Stimulated activated CD8-positive, alpha-beta memory T cell treated with anti-CD3 and anti-CD28 coated beads, Interleukin-4, amount 100 ng/mL, for 1 hour (primary cell): Measurements from ENCODE around the gene ATP8A2.

Experiments
- DNase-seq, 2 donors: peaks; one replicate each; pipeline ENCODE4 v3.0.0-alpha.2; 2020; ENCODE audit warnings: low read depth in 2 of 2, low spot score in 1 of 2

Gene ATP8A2

DNA sequence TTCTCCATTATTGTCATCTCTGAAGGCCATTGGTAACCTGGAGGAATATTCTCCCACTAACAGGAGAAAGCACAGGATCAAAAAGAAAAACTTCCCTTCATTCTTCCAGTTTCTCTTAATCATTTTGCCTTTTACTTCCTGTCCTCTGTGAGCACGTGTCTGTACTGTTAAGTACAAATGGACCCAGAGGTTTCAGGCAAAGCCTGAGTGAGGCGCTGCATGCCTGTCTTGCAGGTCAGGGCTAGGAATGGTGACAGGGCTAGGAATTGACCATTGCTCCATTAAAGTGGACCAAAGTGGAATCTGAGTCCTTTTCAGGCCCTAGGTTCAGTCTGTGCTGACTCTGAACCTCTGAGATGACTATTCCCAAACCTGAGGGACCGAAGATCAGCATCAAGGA, 353.3 kb downstream of the ATP8A2 start:
- DNase-seq, result no peak

DNA sequence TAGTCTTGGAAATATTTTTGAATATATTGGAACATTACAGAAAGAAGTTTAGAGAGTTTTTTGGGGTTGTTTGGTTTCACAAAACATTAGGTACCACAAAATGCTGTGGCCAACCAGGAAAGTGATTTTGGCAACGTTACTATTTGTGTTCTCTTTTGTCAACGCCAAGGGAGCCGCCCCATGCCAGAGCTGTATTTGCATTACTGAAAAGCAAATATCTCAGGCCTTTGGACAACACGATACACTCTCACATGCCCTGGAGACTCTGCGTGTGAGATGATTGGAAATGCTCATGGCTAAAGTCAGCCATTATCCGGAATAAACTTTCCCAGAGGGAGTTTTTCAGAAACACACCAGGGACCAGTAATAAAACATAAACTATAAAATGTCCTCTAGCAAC, 355.5 kb downstream of the ATP8A2 start:
- DNase-seq, result no peak

DNA sequence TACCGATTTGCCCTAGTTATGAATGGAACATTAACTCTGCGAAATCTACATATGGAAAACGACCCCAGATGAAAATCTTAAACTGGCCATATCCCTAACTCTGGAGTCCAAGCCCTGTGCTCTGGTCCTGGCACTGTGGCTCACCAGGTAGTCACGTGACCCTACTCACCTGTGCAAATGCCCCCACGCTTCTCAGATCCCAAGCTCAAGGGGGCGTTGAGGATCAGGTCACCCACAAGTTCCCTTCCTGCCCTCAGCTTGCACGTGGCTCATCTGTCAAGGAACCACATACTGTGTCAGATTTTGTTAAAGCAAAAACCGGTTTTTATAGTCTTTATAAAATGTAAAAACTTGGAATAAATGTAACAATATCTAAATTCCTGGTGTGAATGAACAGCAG, 356.0 kb downstream of the ATP8A2 start:
- DNase-seq, result no peak

DNA sequence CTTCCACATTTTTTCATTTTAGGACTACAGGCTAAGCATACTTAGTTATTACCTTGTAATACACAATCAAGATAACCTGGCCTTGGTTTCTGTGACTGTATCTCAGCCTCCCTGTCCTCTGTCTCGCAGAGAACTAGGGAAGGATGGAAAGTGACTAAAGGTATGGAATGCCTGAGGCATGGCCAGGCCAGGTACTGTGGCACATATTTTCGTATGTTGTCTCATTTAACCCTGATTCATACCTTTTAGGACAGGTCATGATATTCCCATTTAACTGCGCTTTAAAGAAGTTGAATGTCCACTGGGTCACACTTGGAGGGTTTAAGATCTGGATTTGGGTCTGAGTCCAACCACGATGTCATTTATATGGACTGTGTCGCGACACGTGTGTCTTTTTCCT, 357.4 kb downstream of the ATP8A2 start:
- no peak for DNase-seq

DNA sequence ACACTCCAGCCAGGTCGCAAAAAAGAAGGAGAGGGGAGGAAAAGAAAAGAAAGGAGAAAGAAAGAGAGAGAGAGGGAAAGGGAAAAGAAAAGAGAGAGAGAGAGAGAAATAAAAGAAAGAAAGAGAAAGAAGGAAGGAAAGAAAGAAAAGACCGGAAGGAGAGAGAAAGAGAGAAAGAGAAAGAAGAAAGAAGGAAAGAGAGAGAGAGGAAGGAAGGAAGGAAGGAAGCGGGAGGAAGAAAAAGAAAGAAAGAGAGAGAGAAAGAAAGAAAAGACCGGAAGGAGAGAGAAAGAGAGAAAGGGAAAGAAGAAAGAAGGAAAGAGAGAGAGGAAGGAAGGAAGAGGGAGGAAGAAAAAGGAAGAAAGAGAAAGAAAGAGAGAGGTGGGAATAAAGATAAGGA, 359.3 kb downstream of the ATP8A2 start:
- DNase-seq, result no peak

DNA sequence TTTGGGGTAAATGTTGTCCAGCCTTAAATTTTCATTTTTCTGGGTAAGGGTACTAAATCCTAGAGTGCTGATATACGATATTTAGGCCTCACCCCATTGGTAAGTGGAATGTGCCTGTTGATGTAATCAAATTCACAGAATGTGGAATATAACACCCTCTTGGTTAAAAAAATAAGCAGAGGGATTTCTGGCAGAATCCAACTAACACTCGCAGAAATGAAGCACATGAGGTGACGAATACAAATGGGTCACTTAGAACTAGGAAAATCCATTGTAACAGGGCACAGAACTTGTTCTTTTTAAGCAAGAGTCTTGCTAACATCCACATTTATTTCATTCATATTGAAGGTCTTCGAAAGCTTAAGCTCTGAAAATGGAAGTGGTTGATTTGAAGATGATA, 359.8 kb downstream of the ATP8A2 start:
- no peak for DNase-seq

DNA sequence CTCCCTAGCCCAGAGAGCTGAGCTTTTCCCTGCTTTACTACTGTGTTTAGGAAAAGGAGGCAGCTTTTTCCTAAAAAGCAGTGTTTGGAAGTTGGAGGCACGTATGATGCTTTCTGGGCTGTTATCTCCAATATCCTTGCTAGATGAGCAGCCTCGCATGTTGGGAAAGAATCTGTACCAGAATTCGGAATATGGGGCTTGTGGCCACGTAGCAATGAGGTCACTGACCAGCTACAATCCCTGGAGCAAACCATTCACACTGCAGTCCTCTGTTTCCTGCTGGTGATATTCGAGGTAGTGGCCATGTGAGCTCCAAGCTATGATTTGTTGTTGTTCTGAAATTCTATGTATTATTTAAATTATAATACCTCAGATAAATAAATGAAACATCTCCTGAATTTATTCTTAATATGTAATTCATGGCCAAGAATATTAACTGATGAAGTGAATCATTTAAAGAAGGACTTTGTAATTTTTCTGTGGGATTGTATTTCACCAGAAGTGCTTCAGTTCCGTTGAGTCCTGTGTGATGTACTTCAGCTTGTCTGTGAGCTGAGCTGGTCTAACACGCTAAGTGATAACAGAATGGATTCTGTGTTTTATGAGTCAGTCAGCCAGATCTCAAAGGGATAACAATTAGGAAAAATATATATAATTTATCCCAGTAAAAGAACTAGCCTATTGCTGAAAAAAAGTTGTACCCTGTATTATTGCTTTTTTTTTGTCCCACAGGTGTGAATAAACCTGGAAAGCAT, 360.5 kb downstream of the ATP8A2 start:
- no peak for DNase-seq

DNA sequence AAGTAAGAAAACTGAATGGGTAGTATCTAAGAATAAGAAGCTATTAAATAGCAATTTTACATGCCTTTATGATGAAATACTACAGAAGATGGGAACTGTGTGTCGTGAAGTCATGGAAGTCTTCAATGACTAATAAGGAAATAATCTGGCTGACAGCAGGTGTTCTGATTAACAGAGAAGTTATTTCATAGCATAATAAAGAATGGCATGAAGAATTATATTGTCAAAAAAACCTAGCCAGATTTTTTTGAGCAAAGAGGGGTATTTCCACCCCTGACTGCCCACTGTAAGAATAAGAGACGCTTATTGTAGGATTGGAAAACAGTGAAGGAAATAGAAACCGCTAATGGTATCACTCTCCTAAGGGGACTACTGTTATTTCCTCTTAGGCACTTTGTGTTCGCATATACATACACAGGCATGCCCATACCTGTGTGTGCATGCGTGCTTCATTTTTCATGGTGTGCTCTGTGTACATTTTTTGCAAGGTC, 361.3 kb downstream of the ATP8A2 start:
- DNase-seq, result no peak

DNA sequence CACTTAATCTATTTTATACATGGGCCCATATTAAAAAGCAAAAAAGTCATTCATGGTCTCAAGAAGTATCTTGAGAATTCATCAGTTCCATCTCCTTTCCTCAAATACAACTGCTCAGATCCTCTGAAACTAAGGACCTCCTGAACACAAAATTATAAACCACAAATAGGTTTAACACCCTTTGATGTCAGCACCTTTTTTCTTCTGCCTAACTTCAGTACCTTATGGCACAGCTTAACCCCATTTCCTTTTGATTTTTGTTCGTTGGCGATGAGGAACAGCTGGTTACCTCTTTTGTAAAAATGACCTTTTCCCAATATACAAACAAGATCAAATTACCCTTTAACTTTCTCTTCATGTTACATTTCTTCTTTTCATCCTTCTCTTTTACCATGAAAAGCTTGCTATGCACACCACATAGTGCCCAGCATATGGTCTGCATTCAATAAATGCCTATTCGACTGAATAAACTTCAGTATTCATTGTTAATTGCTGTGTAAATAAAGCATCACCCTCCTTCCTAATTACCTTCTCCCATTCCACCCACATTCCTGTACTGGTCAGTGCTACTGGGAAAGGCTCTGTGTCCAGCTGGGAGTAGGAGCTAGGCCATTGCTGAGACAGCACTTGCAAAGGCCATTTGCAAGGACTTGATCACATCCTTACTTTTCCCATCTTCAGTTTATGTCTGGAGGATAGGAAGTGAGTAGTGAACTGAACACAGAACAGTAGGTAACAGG, 362.1 kb downstream of the ATP8A2 start:
- DNase-seq, result no peak

DNA sequence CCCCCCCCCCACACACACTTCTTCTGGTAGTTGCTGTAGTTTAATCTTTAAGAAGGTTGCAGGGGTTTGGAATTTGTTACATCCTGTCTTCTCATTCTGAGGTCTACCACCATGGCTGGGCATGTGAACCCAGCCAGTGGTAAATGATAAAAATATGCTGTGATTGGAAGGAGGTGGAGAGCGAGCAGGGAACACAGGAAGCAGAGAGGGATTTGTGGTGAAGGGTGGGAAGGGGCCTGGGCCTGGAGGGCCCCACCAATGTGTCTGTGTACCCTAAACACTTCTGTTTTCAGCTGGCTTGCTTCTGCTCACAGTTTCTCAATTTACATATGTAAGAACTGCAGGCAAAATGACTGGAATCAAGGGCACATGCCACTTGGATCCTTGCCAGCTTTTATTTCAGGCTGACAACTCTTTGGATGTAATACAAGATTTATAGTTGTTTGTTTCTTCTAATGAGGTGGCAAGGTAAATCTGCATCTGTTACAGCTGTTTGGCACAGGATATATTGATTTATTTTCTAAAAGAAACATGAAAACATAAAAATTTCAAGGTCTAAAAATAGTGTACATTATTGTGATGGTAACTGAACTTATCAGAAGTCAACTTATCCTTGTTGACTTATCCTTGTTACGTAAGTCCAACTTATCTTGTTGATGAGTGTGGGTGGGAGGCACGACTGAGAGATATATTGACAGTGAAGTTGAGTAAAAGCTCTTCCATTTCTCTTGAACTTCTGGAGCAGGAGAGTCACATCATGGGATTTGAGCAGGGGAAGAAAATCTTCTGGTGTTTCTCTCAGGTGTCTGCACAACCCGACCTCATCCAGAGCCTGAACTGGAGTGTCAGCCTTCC, 366.8 kb downstream of the ATP8A2 start:
- DNase-seq, result no peak

DNA sequence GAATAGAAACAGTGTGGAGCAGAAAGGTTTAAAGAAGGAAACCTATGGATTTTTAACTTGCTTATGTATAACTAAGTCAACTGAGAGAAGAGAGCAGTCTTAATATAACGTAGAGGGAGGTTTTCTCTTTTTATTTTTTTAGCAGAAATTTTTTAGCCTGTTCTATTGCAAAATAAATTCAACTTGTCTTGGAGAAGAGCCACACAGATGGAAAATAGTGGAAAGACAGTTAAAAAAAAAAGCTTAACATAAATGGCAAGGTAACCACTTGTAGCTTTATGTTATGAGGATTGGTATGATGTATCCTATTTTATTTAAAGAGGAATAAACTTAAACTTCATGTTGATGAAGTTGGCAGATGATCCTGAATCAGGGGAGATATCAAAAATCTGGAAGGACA, 367.6 kb downstream of the ATP8A2 start:
- no peak for DNase-seq

DNA sequence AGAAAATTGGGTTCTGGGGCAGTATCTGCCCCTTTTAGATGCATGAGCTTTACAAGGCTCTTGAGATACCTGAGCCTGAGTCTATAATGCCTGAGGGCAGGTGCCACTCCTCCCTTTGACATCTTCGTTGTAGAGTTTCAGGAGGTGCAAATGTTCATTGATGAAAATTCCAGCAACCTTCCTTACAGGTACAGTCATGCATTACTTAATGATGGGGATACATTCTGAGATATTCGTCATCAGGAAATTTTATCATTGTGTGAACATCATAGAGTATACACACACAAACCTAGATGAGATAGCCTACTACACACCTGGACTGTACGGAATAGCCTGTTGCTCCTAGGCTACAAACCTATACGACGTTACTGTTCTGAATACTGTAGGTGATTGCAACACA, 370.0 kb downstream of the ATP8A2 start:
- no peak for DNase-seq

DNA sequence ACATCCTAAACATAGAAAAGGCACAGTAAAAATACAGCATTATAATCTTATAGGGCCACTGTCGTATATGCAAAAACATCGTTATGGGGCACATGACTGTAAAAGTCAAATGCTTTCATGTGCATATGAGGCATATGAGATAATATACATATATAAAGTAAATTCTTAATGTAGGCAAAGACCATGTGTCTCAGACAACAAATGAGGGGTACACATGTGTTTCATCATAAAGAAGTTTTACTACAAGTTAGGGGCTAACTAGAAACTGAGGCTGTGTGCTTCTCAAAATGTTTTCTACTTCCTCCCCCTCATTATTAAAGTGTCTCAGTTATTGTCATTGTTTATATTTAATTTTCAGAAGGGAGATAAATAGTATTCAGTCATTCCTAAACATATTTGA, 370.4 kb downstream of the ATP8A2 start:
- no peak for DNase-seq

DNA sequence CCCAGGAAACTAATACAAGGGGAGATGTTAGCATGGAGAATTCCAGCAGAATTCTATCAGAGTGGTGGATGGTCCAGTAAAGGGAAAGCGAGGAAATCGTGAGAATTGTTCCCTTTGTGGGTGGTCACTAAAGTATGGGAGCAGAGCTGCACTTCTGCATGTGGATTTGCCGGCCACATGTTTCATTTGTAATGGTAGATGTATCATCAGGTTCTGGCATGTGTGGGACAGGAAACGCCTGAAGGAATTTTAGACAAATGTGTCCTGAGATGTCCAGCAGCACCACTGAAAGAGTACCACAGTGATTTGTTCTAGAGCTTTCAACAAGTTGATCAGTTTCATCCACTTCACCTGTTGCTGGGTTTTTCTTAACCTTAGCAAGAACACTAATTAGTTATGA, 371.6 kb downstream of the ATP8A2 start:
- DNase-seq, result no peak

DNA sequence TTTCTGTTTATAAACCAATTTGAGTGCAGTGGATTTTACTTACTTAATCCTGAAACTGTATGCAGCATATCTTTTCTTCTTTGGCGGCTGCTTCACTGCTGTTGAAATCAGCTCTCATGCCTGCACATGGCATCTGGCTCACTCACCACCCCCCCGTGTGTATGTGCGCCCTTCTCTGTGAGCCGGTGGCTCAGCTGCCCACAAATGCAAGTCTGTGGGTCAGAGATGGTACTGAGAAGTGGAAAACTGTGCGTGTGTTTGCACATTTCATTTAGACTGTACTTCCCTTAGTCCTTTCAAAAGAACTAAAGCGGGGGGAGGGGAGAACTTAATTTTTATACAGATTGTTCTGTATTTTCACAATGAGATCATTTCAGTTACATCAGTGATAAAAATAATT, 372.4 kb downstream of the ATP8A2 start:
- DNase-seq, result no peak

DNA sequence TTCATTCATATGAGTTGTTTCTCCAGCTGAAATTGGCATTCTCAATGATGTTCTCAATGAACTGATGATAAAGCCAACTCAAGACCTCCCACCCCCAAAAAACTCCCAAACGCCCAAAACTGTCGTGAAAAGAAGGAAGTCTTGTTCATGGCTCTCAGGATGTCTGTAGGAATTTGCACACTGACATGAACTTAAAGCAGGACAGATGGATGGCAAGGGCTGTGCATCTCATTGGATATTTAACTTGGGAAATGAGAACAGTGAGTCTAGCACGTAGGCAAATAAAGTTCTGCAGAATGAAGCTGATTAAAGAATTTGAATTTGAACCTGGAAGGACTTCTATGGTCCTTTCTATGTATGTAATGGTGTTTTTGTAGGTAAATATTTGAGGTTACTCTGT, 374.4 kb downstream of the ATP8A2 start:
- DNase-seq, result no peak

DNA sequence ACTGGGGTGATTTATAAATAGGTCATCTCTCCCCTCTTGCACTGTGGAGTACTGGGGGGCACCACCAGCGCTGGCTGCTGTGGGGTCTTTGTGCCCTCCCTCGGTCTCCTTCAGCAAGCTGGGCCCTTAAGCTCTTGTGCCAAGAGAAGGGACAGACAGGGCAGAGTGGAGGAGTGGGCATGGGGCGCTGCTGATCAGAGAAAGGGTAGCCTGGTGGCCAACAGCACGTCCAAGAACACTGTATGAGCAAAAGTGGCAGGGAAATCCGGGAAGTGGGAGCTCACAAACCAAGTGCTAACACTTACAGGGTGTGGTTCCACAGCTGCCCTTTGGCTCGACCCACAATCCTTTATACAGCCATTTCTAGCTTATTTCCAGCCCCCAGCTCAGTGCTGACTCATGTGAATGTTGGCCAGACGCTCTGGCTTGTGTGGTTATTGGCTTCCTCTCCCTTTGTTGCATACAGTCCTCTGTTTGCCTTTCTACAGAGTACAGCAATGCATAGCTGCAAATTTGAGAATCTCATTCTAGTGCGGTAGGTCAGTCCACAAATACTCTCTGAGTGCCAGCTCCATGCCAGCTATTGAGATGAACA, 381.3 kb downstream of the ATP8A2 start:
- DNase-seq, result no peak

DNA sequence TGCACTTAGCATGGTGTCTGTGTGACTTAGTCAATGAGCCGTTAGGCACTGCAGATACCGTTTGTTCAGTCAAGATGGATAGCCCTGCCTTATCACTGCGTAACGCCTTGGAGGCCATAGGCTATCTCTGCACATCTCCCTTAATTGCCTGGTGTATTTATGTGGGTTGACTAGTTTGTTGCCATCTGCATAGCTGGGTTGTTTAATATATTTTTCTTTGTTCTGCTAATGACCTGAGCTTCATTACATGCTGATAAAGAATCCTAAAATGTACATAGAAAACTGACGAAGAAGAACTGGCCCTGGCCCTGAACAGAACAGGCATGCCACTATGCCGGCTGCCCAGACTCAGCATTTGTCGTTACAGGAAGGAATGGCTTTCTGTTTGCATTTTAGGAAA, 382.2 kb downstream of the ATP8A2 start:
- DNase-seq, result no peak

DNA sequence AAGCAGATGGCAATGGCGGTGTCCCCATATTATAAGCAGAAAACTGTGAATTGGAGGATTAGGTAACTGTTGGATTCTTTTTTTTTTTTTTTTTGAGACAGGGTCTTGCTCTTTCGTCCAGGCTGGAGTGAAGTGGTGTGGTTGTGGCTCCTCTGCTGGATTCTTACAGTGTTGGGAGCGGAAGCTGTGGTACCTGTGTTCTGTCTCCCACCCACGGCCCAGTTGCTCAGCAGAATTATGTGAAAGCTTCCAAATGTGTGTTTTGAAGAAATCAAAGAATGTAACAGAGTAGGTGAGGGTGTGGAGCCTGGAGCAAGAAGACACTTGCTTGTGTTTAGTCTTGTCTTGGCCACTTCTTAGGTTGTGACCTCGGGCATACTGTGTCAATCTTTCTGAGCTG, 384.5 kb downstream of the ATP8A2 start:
- no peak for DNase-seq

DNA sequence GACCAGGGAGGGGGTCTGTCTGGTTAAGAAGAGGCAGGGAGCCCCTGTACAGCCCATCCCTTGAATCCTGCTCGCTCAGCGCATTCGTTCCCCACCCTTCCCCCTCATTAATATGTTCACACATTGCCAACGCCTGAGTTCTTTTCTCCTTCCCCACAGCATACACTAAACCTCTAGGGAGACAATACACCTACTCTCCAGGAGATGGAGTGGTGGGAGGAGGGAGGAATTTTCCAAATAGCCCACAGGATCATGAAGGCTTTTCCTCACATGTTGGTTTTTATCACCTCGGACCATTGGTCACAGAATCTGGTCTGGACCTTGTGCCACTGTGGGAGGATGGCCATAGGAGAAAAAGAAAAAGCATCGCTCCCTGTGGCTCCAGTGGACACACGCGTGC, 385.1 kb downstream of the ATP8A2 start:
- DNase-seq, result no peak

DNA sequence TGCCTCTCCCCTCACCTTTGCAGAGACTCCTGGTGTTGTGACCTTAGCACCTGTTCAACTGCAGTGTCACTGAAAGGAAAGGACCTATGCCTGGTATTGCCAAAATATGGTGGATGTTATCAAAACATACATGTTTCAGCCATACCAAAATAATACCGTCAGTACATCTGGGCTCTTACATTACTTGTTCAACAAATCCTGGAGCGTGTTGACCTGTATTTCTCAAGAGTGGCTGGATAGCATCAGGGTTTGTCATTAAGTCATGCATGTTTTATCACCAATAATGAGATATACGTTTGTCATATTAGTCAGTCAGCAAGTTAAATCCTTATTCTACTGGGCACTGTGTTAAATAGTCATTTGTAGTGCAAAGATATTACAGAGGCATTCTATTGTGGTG, 389.3 kb downstream of the ATP8A2 start:
- DNase-seq, result no peak
